ENCODE results near the gene EPM2A. TPM values are rescaled to one million over a fixed set of nuclear protein-coding genes. Genes with fewer than 3 reads are reported as not detected.
A peak's percentile ranks its signal among the peaks of the same experiment; 100 is the strongest.

The EPM2A gene
- total RNA-seq, 2 experiments from 2014 or later, result 9.1 to 10.7 TPM

DNA sequence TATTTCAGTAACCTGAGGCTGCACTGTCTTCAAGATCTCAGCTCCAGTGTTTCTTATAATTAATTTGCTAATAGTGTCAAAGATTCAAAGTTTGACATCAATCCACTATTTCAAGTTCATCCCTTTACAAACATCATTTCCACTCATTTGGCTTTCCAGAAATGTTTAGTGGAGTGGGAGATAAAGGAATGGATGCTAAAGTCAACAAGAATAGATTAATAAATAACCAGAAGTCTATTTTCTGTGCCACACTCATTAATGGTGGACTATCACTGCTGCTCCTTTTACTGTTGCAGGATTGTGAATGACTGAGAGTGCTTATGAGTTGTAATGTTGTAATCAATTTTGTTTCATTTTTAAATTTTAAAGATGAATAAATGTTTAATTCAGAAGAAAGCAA, 28.4 kb upstream of the EPM2A start:
- H3K36me3 Mint-ChIP-seq (ENCODE audit: low read depth), result no peaks in the 10 kb centered on the region
- ATAC-seq (no peak), DNase-seq (no peak)
- ChIA-PET CTCF (no interaction called here), POLR2A (no interaction called here)
- H3K27ac Mint-ChIP-seq, result no peak overlapping the region
- peaks cover 1% of the 10 kb centered on the region for H3K9me3 Mint-ChIP-seq
- no peaks in the 10 kb centered on the region for H3K4me1 Mint-ChIP-seq (ENCODE audit: low read depth)
- no peak overlapping the region for H3K4me3 Mint-ChIP-seq
- H3K27me3 Mint-ChIP-seq, result no peaks in the 10 kb centered on the region
- TF ChIP-seq, protein P1, sequence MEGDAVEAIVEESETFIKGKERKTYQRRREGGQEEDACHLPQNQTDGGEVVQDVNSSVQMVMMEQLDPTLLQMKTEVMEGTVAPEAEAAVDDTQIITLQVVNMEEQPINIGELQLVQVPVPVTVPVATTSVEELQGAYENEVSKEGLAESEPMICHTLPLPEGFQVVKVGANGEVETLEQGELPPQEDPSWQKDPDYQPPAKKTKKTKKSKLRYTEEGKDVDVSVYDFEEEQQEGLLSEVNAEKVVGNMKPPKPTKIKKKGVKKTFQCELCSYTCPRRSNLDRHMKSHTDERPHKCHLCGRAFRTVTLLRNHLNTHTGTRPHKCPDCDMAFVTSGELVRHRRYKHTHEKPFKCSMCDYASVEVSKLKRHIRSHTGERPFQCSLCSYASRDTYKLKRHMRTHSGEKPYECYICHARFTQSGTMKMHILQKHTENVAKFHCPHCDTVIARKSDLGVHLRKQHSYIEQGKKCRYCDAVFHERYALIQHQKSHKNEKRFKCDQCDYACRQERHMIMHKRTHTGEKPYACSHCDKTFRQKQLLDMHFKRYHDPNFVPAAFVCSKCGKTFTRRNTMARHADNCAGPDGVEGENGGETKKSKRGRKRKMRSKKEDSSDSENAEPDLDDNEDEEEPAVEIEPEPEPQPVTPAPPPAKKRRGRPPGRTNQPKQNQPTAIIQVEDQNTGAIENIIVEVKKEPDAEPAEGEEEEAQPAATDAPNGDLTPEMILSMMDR (IDR thresholded peaks at IDR 0.05), result no peak
- intact Hi-C loops (cut with micrococcal nuclease), result no loop called here

GRCh38 chr6:145761584-145761983, 26.3 kb upstream of the EPM2A start:
- Mint-ChIP-seq H3K4me3 (no peak overlapping the region), H3K36me3 (ENCODE audit: low read depth) (no peaks in the 10 kb centered on the region), H3K9me3 (peaks cover 1% of the 10 kb centered on the region), H3K27me3 (no peaks in the 10 kb centered on the region), H3K27ac (no peak overlapping the region), H3K4me1 (ENCODE audit: low read depth) (no peaks in the 10 kb centered on the region)
- DNase-seq, result peak; percentile 5
- peak; percentile 42 for ATAC-seq
- intact Hi-C loops (cut with micrococcal nuclease), result no loop called here
- ChIA-PET CTCF (no interaction called here), POLR2A (no interaction called here)
- TF ChIP-seq, protein P1 (IDR thresholded peaks at IDR 0.05), result no peak

GRCh38 chr6:145758113-145758512, 22.8 kb upstream of the EPM2A start:
- Mint-ChIP-seq H3K27me3 (peaks cover 2% of the 10 kb centered on the region), H3K9me3 (no peaks in the 10 kb centered on the region), H3K4me1 (ENCODE audit: low read depth) (no peaks in the 10 kb centered on the region), H3K27ac (no peak overlapping the region), H3K36me3 (ENCODE audit: low read depth) (no peaks in the 10 kb centered on the region), H3K4me3 (no peak overlapping the region)
- ChIA-PET CTCF (no interaction called here), POLR2A (no interaction called here)
- no peak for ATAC-seq
- no peak for DNase-seq
- intact Hi-C loops (cut with micrococcal nuclease), result no loop called here
- TF ChIP-seq, protein P1 (IDR thresholded peaks at IDR 0.05), result no peak

- ATAC-seq (no peak), DNase-seq (no peak)
- ChIA-PET CTCF (no interaction called here), POLR2A (no interaction called here)
- Mint-ChIP-seq H3K4me3 (no peak overlapping the region), H3K27me3 (peaks cover 2% of the 10 kb centered on the region), H3K4me1 (ENCODE audit: low read depth) (no peaks in the 10 kb centered on the region), H3K36me3 (ENCODE audit: low read depth) (no peaks in the 10 kb centered on the region), H3K9me3 (no peaks in the 10 kb centered on the region), H3K27ac (no peak overlapping the region)
- intact Hi-C loops (cut with micrococcal nuclease), result no loop called here
- TF ChIP-seq, protein P1 (IDR thresholded peaks at IDR 0.05), result no peak
These were observed 20.9 kb upstream of the EPM2A start for GRCh38 chr6:145756170-145756662.

GRCh38 chr6:145755682-145756081, 20.4 kb upstream of the EPM2A start:
- intact Hi-C loops (cut with micrococcal nuclease), result no loop called here
- Mint-ChIP-seq H3K36me3 (ENCODE audit: low read depth) (no peaks in the 10 kb centered on the region), H3K27ac (no peak overlapping the region), H3K9me3 (no peaks in the 10 kb centered on the region), H3K4me3 (no peak overlapping the region), H3K27me3 (peaks cover 2% of the 10 kb centered on the region), H3K4me1 (ENCODE audit: low read depth) (no peaks in the 10 kb centered on the region)
- ChIA-PET CTCF (no interaction called here), POLR2A (no interaction called here)
- DNase-seq (no peak), ATAC-seq (no peak)
- TF ChIP-seq, protein P1 (IDR thresholded peaks at IDR 0.05), result no peak
